BE2C (cell line): ENCODE measurements around the gene ANKRD12.

Source experiments
- DNase-seq: peaks from one replicate; pipeline ENCODE4 v3.0.0-alpha.2; 2020
- H3K27me3 ChIP-seq: fragments of 250-450 bp; sonication (Bioruptor Pico); 2 replicates; pipeline ENCODE4 v1.5.1; 2020; ENCODE audit warnings: mild to moderate bottlenecking
- H3K36me3 ChIP-seq: fragments of 250-450 bp; sonication (Bioruptor Pico); 2 replicates; pipeline ENCODE4 v1.5.1; 2020; ENCODE audit warnings: mild to moderate bottlenecking
- H3K4me1 ChIP-seq: fragments of 250-450 bp; sonication (Bioruptor Pico); 2 replicates; pipeline ENCODE4 v1.5.1; 2020
- H3K4me3 ChIP-seq: 2 replicates; pipeline ENCODE4 v1.5.1; 2011; ENCODE audit warnings: low read depth, low read length
- H3K9me3 ChIP-seq: fragments of 250-450 bp; sonication (Bioruptor Pico); 2 replicates; pipeline ENCODE4 v1.5.1; 2020
- TF ChIP-seq, protein P1 (sequence below): IDR thresholded peaks from 2 replicates; pipeline ENCODE4 v1.5.1; 2012; ENCODE audit warnings: mild to moderate bottlenecking, low read depth, low read length

ANKRD12 gene

DNA sequence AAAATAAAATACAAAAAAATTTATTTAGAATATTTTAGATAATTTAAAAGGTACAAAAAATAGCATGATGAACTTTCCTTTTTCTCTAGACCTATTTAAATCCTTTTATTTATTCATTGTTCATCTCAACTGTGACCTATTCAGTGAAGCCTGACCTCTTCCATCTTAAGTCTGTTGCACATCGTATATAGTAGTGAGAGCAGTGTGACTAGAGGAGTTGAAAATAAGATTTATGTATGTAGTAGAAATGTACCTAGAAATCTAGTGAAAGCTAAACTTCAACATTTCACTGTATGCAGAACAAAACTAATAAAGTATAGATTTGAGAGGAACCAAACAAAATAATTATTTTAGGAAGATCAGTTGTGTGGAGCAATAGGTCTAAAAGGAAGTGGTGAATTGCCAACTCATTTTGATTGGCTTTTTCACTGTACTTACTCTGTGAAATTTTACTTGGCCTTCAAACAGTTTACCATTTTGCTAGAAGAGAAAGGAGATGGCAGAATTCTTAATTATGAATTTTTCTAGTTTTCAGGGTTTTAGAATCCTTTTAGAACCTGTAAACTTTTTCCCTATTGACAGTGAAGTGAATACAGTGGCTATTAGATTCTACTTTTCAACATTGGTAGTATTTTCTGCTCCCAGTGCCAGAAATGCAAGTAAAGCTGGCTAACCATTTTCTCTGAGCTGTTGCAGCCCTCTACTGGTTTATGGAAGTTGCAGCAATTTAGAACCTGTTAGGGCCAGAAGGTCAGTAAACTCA, 11.0 kb downstream of the ANKRD12 start:
- peak; percentile 14 for DNase-seq
- Histone ChIP-seq H3K27me3 (no peaks in the 10 kb centered on the region), H3K4me3 (no peak overlapping the region), H3K4me1 (no peaks in the 10 kb centered on the region), H3K36me3 (no peaks in the 10 kb centered on the region), H3K9me3 (no peaks in the 10 kb centered on the region)
- TF ChIP-seq, protein P1, sequence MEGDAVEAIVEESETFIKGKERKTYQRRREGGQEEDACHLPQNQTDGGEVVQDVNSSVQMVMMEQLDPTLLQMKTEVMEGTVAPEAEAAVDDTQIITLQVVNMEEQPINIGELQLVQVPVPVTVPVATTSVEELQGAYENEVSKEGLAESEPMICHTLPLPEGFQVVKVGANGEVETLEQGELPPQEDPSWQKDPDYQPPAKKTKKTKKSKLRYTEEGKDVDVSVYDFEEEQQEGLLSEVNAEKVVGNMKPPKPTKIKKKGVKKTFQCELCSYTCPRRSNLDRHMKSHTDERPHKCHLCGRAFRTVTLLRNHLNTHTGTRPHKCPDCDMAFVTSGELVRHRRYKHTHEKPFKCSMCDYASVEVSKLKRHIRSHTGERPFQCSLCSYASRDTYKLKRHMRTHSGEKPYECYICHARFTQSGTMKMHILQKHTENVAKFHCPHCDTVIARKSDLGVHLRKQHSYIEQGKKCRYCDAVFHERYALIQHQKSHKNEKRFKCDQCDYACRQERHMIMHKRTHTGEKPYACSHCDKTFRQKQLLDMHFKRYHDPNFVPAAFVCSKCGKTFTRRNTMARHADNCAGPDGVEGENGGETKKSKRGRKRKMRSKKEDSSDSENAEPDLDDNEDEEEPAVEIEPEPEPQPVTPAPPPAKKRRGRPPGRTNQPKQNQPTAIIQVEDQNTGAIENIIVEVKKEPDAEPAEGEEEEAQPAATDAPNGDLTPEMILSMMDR = peak; percentile 65

DNA sequence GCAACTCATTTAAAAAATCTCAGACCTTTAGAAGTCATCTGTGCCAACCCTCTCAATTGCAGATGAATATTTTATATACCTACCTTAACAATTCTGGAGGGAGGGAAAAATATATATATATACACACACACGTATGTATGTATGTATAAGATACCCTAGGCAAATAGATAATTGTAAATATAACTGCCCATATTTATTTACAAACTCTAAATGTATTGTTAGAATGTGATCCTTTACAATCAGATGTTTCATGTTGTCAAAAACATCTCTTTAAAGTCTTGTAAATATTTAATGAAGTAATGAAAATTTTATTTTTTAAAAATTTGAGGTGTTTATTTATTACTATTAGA, 11.6 kb downstream of the ANKRD12 start:
- no peaks in the 10 kb centered on the region for H3K4me1 ChIP-seq
- no peaks in the 10 kb centered on the region for H3K36me3 ChIP-seq
- H3K4me3 ChIP-seq = no peak overlapping the region
- no peaks in the 10 kb centered on the region for H3K27me3 ChIP-seq
- H3K9me3 ChIP-seq = no peaks in the 10 kb centered on the region
- DNase-seq = no peak
- TF ChIP-seq, protein P1 = no peak

DNA sequence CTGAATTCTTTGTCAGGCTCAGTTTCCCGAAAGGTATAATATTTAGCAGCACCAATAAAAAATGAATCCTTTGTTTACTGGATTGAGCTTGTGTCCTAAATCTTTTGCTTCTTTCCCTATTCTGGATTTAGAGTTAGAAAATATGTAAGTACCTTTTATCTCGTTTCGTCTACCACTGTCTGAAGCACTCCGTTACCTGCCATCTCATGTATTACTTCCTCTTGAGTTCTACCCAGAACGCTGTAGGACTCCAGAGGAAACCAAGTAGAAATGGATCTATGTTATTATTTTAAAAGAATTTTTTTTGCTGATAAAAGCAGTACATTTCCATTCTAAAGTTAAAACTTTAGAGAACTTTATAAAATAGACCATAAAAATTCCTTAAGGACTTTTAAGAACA, 13.5 kb downstream of the ANKRD12 start:
- H3K27me3 ChIP-seq = no peaks in the 10 kb centered on the region
- no peaks in the 10 kb centered on the region for H3K4me1 ChIP-seq
- TF ChIP-seq, protein P1 = no peak
- H3K4me3 ChIP-seq = no peak overlapping the region
- DNase-seq = no peak
- H3K9me3 ChIP-seq = no peaks in the 10 kb centered on the region
- H3K36me3 ChIP-seq = no peaks in the 10 kb centered on the region

GRCh38 chr18:9153256-9153655, 16.7 kb downstream of the ANKRD12 start:
- H3K4me1 ChIP-seq = no peaks in the 10 kb centered on the region
- DNase-seq = no peak
- H3K9me3 ChIP-seq = no peaks in the 10 kb centered on the region
- no peaks in the 10 kb centered on the region for H3K27me3 ChIP-seq
- TF ChIP-seq, protein P1 = no peak
- no peaks in the 10 kb centered on the region for H3K36me3 ChIP-seq
- H3K4me3 ChIP-seq = no peak overlapping the region

DNA sequence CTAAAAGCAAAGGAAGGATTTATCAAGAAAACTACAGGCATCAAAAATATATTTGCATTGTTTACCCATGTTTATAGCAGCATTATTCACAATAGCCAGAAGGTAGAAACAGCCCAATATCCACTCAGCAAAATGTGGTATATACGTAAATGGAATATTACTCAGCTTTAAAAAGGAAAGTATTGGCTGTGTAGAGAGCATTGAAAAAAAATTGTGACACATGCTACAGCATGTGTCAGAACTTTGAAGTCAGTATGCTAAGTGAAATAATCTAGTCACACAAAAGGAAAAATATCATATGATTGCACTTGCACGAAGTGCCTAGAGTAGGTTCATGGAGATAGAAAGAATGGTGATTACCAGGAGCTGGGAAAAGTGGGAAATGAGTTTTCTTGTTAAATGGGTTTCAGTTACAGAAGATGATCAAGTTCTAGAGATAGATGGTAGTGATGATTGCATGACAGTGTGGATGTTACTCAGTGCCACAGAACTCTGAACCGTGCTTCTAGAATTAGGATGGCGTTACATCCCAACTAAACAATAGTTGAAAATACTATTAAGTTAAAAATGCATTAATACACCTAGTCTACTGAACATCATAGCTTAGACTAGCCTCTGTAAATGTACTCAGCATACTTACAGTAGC, 20.1 kb downstream of the ANKRD12 start:
- TF ChIP-seq, protein P1 = no peak
- Histone ChIP-seq H3K9me3 (no peaks in the 10 kb centered on the region), H3K4me3 (no peak overlapping the region), H3K4me1 (no peaks in the 10 kb centered on the region), H3K36me3 (no peaks in the 10 kb centered on the region), H3K27me3 (no peaks in the 10 kb centered on the region)
- no peak for DNase-seq

DNA sequence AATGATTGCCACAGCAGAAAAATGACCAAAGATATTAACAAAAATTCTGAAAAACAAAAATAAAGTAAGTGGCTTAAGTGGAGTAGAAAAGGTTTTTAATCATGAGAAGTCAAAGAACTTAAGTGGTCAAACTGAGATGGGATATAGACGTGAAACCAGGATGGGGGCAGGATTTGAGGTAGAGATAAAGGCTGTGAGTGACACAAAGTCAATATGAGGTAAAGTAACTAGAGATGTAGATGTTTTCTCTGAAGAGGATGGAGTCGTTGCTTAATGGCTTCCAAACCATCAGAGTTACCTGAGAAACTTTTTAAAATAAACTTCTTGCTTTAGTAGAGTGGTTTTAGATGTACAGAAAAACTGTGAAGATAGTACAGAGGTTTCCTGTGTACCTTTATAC, 21.2 kb downstream of the ANKRD12 start:
- no peak overlapping the region for H3K4me3 ChIP-seq
- H3K36me3 ChIP-seq = no peaks in the 10 kb centered on the region
- H3K4me1 ChIP-seq = no peaks in the 10 kb centered on the region
- H3K27me3 ChIP-seq = no peaks in the 10 kb centered on the region
- DNase-seq = no peak
- H3K9me3 ChIP-seq = no peaks in the 10 kb centered on the region
- TF ChIP-seq, protein P1 = no peak
